ENCODE measurements around the gene SNTA1. TPM values are rescaled to one million over a fixed set of nuclear protein-coding genes. Genes with fewer than 3 reads are reported as not detected.

The SNTA1 gene
- total and polyA plus RNA-seq, 2 of the 13 experiments (the other 11 are each of a cell fraction or from before 2014, with no cell fraction given) = 16.4 to 18.3 TPM

GRCh38 chr20:33490023-33490933 is 46.7 kb upstream of the SNTA1 start, which contains the start of gene CBFA2T2 (continued):
- peak; percentile 51; the same call in 1 of the 2 replicates for TF ChIP-seq HNF1B (CRISPR knock-in tag; IDR thresholded peaks at IDR 0.05)
- TF ChIP-seq THAP9 (CRISPR knock-in tag; IDR thresholded peaks at IDR 0.05; ENCODE audit: borderline replicate concordance) = peak; percentile 48; the same call in 1 of the 2 replicates
- peak; percentile 22; the same call in 1 of the 2 replicates for TF ChIP-seq ZBED4 (CRISPR knock-in tag; IDR thresholded peaks at IDR 0.05; ENCODE audit: borderline replicate concordance)
- no peak for TF ChIP-seq TCF7L2 (IDR thresholded peaks at IDR 0.05; ENCODE audit: low read depth, low read length)
- no peak for TF ChIP-seq HNF4A (CRISPR knock-in tag; IDR thresholded peaks at IDR 0.05)
- TF ChIP-seq ZNF530 (CRISPR knock-in tag; IDR thresholded peaks at IDR 0.05; ENCODE audit: low read depth) = no peak
- no peak for TF ChIP-seq USF2 (IDR thresholded peaks at IDR 0.05; ENCODE audit: low read depth, low read length)
- no peak; the same call in 1 of the 2 replicates for TF ChIP-seq USF2 (CRISPR knock-in tag; IDR thresholded peaks at IDR 0.05; ENCODE audit: borderline replicate concordance)
- no peak for TF ChIP-seq ZNF597 (CRISPR knock-in tag; IDR thresholded peaks at IDR 0.05)
- TF ChIP-seq ZNF7 (CRISPR knock-in tag; IDR thresholded peaks at IDR 0.05) = peak; percentile 21; the same call in 1 of the 2 replicates
- no peak for TF ChIP-seq ISX (CRISPR knock-in tag; conservative IDR thresholded peaks at IDR 0.05)
- peak; percentile 78 for TF ChIP-seq ZNF883 (CRISPR knock-in tag; IDR thresholded peaks at IDR 0.05; ENCODE audit: not compliant biosample characterization)
- TF ChIP-seq ATF7 (IDR thresholded peaks at IDR 0.05) = no peak
- no peak for TF ChIP-seq ATF7 (CRISPR knock-in tag; IDR thresholded peaks at IDR 0.05)
